Aorta (tissue), 5 donors: ENCODE measurements around the gene PRXL2B. TPM values are rescaled to one million over a fixed set of nuclear protein-coding genes. Genes with fewer than 3 reads are reported as not detected.
A peak's percentile ranks its signal among the peaks of the same experiment; 100 is the strongest.

Experiments
- ATAC-seq: fragments of 200-7000 bp; cut with Tn5 transposase; one replicate; pipeline ENCODE4 v1.9.1; 2022; ENCODE audit warnings: moderate library complexity; ENCODE audit not compliant: low FRiP score
- DNase-seq, 2 donors: peaks; one replicate each; pipeline ENCODE4 v3.0.0-alpha.2; 2020
- H3K27ac ChIP-seq, 2 donors: one replicate each; pipeline ENCODE4 v1.5.1; 2013; ENCODE audit warnings: low read length in 2 of 2, mild to moderate bottlenecking in 2 of 2, moderate library complexity in 2 of 2, control low read depth in 1 of 2, inconsistent platforms in 1 of 2, low read depth in 1 of 2
- H3K27me3 ChIP-seq, 2 donors: one replicate each; pipeline ENCODE4 v1.6.1; 2013; ENCODE audit warnings: control low read depth in 1 of 2, low read length in 1 of 2, mild to moderate bottlenecking in 1 of 2, moderate library complexity in 1 of 2; ENCODE audit not compliant: insufficient read depth in 2 of 2, control insufficient read depth in 1 of 2
- H3K36me3 ChIP-seq, 2 donors: one replicate each; pipeline ENCODE4 v1.6.1; 2013; ENCODE audit warnings: control low read depth in 1 of 2, low read length in 1 of 2, mild to moderate bottlenecking in 1 of 2; ENCODE audit not compliant: insufficient read depth in 2 of 2, control insufficient read depth in 1 of 2
- H3K4me1 ChIP-seq, 2 donors: one replicate each; pipeline ENCODE4 v1.6.1; 2013; ENCODE audit warnings: low read length in 2 of 2, control low read depth in 1 of 2, mild to moderate bottlenecking in 1 of 2, moderate library complexity in 1 of 2; ENCODE audit not compliant: insufficient read depth in 2 of 2, control insufficient read depth in 1 of 2
- H3K4me3 ChIP-seq, 2 donors: one replicate each; pipeline ENCODE4 v1.5.1; 2013; ENCODE audit warnings: low read length in 2 of 2, control low read depth in 1 of 2, mild to moderate bottlenecking in 1 of 2
- H3K9me3 ChIP-seq: one replicate; pipeline ENCODE4 v1.6.1; 2013; ENCODE audit warnings: mild to moderate bottlenecking, low read length; ENCODE audit not compliant: control insufficient read depth
- WGBS, 2 donors: extraction: QIAGEN DNeasy Blood & Tissue Kit; methylation state at CpG; one replicate each; pipeline ENCODE4 v1.1.7; 2013; 5-methylcytosine and 5-hydroxymethylcytosine counted together
- intact Hi-C, 2 donors: fragments of 100-400 bp; cut with DNase I; formaldehyde crosslinking; loops; one replicate each; pipeline versions ENCODE4 v1.14.2 to v1.15.0; 2022
- long read RNA-seq, 2 donors: library from polyadenylated mRNA; unstranded; transcript quantifications; one replicate each; pipeline ENCODE4 v2.0.0, GENCODE V29; 2020 to 2021
- polyA plus RNA-seq, 2 donors: library from polyadenylated mRNA; stranded (reverse); fragments of 200-250 nt; gene quantifications; one replicate each; pipeline ENCODE4 v1.2.3, GENCODE V29; 2013
- total RNA-seq, 2 donors: library from RNA; stranded (reverse); fragmentation: NEBNext Ultra II Directional; extraction: Animal tissue kit (Norgen Biotek cat#: 25700); gene quantifications; one replicate each; pipeline ENCODE4 v1.2.1, GENCODE V29; 2021
- donor health status: healthy with polysubstance abuse.
- donor health status: Bipolar disorder and iron deficiency.
- donor health status: DM: no; HTN: no; CAD: no.
- donor health status: DM: no; HTN: no; CAD: no.
- donor health status: DM: yes; HTN: yes; CAD: no.

Gene PRXL2B, protein sequence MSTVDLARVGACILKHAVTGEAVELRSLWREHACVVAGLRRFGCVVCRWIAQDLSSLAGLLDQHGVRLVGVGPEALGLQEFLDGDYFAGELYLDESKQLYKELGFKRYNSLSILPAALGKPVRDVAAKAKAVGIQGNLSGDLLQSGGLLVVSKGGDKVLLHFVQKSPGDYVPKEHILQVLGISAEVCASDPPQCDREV
- total RNA-seq (10 to 100 TPM in 1 of 2 donors, 1 to 10 TPM in 1; 7.1 to 15.1 TPM), polyA plus RNA-seq (1 to 10 TPM; 6.4 to 7.8 TPM)
- long read RNA-seq, donor 1, transcript PRXL2B-203 (7 exons, 2,689 nt), result major isoform, 11 of 47 reads
- long read RNA-seq, donor 1, transcript PRXL2B-204 (7 exons, 2,749 nt), result minor isoform, 10 of 47 reads
- long read RNA-seq, donor 1, partial matches to known transcripts, result 24 of 47 reads
- long read RNA-seq, donor 1, other reads (novel, unspliced or antisense), result 1 of 47 reads
- long read RNA-seq, donor 2, partial matches to known transcripts, result 0 of 14 reads
- long read RNA-seq, donor 2, other reads (novel, unspliced or antisense), result 7 of 14 reads

DNA sequence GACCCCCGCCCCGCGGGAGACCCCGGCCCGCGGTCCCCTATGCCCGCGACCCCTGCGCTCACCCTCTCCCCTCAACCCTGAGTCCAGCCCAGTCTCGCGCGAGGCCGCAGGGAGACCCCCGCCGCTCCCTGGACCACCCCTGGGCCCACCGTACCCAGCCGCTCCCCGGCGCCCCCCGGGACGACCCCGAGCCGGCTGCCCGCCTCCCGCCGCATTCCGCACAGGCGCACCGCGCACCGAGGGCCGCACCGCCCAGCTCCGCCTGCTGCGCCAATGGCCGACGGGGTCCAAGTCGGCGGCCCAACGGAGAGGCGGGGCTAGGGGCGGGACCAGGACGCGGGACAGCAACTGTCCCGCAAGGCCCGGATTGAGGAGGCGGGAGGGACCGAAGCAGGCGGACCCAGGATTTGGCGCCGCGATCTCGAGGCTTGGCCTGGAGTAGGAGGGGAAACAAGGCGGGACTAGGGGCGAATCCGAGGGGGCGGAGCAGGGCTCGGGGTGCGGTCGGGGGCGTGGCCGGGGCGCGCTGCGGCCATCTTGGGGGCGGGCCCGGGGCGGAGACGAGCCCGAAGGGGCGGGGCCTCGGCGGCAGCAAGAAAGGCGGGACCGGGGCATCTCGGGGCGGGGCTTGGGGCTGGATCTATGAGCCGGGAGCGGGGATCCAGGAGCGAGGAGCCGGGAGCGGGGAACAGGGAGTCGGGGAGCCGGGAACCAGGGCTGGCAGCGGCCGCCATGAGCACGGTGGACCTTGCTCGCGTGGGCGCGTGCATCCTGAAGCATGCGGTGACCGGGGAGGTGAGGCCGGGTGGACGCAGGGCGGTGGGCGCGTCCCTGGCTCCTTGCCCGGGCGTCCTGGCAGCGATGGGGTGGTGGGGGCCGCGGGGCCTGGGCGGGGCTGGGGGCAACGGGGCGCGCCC lies at the start of gene PRXL2B:
PRXL2B (plus strand) TSS at position 624 of the 917 bp plus-strand sequence; CDS start at position 733, 109 bp downstream.
- H3K36me3 ChIP-seq, result no peaks in the 10 kb centered on the region
- peak within 1 kb of the TSS; percentile 61 to 70 for H3K4me3 ChIP-seq
- DNase-seq, result peak; percentile 100
- H3K27ac ChIP-seq, result peak within 1 kb of the TSS; percentile 45 to 53
- peak; percentile 96 for ATAC-seq
- WGBS, 2 donors, result 1% methylated on average over 80 to 107 of the region's 107 CpGs
- H3K9me3 ChIP-seq, result no peaks in the 10 kb centered on the region
- intact Hi-C loops, result loop anchor here (1.0 to 10.0 kb wide), 5 partner anchors 40 to 394 kb away; partner anchors contain the start of genes FAAP20 (in 1 of the 2), PANK4 (in 1 of the 2) and PEX10 (in 1 of the 2)
- H3K4me1 ChIP-seq, result no peaks in the 10 kb centered on the region
- no peaks in the 10 kb centered on the region for H3K27me3 ChIP-seq

DNA sequence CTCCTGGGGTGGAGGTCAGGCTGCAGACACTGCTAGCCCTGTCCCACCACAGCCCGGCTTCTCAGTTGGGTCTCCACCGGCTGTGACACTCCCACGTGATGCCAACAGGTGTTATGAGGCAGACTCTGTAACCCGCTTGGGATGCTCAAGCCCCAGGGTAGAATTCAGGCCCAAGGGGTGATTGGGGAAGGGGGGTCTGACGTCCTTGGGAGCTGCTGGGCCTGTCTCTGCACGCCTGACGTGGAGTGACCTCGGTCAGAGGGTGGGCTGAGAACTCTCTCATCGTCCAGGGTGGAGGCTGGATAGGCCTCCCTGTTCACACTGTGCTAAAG lies 48.8 kb upstream of the PRXL2B start:
- H3K9me3 ChIP-seq, result no peaks in the 10 kb centered on the region
- DNase-seq, result no peak
- no peaks in the 10 kb centered on the region for H3K36me3 ChIP-seq
- no peak overlapping the region for H3K4me3 ChIP-seq
- H3K27me3 ChIP-seq, result no peaks in the 10 kb centered on the region
- no peak for ATAC-seq
- H3K4me1 ChIP-seq, result no peaks in the 10 kb centered on the region
- H3K27ac ChIP-seq, result no peak overlapping the region
- 81% methylated on average over 9 of the region's 9 CpGs for WGBS, 2 donors
- intact Hi-C loops, result no loop called here

DNA sequence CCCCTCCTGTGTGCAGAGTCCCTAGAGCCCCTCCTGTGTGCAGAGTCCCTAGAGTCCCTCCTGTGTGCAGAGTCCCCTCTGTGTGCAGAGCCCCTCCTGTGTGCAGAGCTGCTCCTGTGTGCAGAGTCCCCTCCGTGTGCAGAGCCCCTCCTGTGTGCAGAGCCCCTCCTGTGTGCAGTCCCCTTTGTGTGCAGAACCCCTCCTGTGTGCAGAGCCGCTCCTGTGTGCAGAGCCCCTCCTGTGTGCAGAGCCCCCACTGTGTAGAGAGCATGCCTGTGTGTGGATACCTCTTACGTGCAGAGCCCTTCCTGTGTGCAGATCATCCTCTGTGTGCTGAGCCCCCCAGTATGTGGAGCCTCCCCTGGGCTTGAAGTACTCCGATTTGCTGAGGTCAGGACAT lies 48.2 kb upstream of the PRXL2B start:
- no peaks in the 10 kb centered on the region for H3K36me3 ChIP-seq
- ATAC-seq (no peak), DNase-seq (no peak)
- no peaks in the 10 kb centered on the region for H3K4me1 ChIP-seq
- no peaks in the 10 kb centered on the region for H3K27me3 ChIP-seq
- intact Hi-C loops, result no loop called here
- no peak overlapping the region for H3K4me3 ChIP-seq
- H3K9me3 ChIP-seq, result no peaks in the 10 kb centered on the region
- no peak overlapping the region for H3K27ac ChIP-seq
- WGBS, 2 donors, result 90 to 96% methylated on average over 4 of the region's 4 CpGs

DNA sequence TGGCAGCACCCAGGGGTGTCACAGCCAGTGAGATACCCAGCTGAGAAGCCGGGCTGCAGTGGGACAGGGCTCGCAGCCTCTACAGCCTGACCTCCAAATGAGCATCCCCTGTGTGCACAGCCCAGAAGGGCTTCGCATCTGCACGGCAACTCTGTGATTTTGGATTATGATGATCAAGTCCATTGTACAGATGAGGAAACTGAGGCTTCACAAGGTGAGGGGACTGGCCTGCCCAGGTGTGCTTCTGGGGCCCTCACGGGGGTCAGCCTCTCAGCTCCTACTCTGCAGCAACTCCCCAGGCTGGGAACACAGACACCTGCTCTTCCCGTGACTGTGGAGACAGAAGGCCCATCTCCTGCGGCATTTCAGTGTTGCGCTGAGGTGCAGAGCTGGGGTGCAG lies 47.7 kb upstream of the PRXL2B start:
- WGBS, 2 donors, result 94 to 96% methylated on average over 8 of the region's 8 CpGs
- Histone ChIP-seq H3K4me3 (no peak overlapping the region), H3K4me1 (no peaks in the 10 kb centered on the region), H3K27ac (no peak overlapping the region), H3K9me3 (no peaks in the 10 kb centered on the region), H3K36me3 (no peaks in the 10 kb centered on the region), H3K27me3 (no peaks in the 10 kb centered on the region)
- DNase-seq, result no peak
- no peak for ATAC-seq
- intact Hi-C loops, result no loop called here

DNA sequence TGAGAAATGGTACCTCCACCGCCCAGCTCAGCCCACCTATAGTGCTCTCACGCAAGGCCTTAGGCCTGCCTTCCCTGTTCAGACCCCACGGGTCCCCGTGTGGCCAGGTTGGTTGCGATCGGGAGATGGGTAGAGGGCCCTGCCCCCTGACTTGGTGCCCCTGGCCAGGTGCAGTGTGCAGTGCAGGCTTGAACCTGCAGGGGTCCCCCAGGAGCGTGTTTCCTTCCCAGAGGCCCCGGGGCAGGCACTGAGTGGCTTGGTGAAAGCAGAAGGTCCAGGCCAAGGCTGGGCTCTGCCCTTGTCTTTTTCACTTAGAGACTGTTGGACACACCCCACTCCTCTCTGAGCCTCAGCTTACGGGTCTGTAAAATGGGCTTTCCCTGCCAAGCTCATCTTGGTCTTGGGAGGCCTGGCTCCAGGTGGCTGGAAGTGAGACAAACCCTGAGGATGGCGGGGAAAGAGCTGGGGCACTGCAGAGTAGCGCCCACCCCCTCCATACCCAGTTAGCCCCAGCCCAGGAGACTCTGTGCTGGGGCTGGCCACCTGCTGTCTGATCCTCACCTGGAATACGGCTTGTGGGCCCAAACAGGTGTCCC lies 47.2 kb upstream of the PRXL2B start:
- Histone ChIP-seq H3K27ac (no peak overlapping the region), H3K27me3 (no peaks in the 10 kb centered on the region), H3K4me3 (no peak overlapping the region), H3K4me1 (no peaks in the 10 kb centered on the region), H3K36me3 (no peaks in the 10 kb centered on the region), H3K9me3 (no peaks in the 10 kb centered on the region)
- ATAC-seq (no peak), DNase-seq (no peak)
- intact Hi-C loops, result no loop called here
- WGBS, 2 donors, result 84 to 96% methylated on average over 12 of the region's 12 CpGs

DNA sequence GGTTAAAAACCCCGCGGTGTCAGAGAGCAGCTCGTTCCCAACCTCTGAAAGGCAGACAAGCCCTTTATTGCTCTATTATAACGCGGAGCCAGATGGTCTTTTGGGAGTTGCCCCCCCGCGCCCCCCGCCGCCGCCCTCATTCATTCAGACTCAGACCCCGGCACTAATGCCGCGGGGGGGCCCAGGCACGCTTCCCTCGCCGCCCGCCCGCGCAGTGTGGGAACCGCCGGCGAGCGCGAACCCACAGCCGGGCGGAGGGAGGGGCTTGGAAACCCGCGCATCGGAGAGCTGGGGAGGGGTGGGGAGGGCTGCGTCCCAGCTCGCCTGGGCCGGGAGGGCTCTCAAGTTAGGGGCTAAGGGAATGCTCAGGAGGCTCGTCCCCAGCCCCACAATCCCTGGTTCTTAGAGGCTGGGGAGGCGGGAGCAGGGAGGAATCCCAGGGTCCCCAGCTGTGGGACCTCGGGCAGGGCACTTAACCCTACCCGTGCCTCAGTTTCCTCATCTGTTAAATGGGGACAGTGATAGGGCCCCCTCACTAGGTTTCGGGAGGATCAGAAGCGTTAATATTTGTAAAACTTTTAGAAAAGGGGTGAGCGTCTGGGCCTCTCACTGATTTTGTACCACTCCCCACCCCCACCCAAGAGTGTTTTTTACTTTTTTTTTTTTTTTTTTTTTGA lies 45.6 kb upstream of the PRXL2B start:
- no peaks in the 10 kb centered on the region for H3K27me3 ChIP-seq
- no peak for ATAC-seq
- H3K9me3 ChIP-seq, result no peaks in the 10 kb centered on the region
- 12 to 18% methylated on average over 28 to 39 of the region's 39 CpGs for WGBS, 2 donors
- H3K27ac ChIP-seq, result no peak overlapping the region
- DNase-seq, result no peak
- no peak overlapping the region for H3K4me3 ChIP-seq
- no peaks in the 10 kb centered on the region for H3K36me3 ChIP-seq
- no peaks in the 10 kb centered on the region for H3K4me1 ChIP-seq
- intact Hi-C loops, result loop anchor here in 1 of 2 donors (10.0 kb wide), 2 partner anchors 104 to 346 kb away; partner anchors contain the start of gene FAAP20

DNA sequence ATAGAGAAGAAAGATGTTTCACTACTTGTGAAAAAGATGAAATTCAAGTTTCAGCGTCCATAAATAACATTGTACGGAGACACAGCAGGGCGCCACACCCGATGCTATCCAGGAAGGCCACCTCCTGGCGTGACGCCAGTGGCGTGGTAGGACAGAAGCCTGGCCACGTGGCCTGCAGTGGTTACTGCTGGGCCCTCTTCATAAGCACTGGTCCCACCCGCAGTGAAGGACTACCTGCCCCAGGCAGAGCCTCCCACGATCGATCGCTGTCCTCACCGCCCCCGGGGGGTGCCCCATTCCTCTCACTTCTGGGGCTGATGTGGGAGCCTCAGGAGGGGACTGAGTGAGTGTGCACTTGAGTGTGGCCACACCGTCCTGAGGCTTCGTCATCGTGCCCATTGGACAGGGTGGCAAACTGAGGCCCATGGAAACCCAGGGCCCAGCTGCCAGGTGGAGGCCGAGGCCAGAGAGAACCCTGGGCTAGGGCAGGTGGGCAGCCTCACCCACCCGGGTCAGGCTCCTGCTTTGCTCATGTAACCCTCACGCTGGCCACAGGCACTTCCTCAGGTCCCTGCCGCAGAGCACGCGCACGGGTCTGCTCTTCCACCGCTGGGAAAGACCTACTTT lies 44.8 kb upstream of the PRXL2B start:
- Histone ChIP-seq H3K4me1 (no peaks in the 10 kb centered on the region), H3K36me3 (no peaks in the 10 kb centered on the region), H3K4me3 (no peak overlapping the region), H3K27ac (no peak overlapping the region), H3K27me3 (no peaks in the 10 kb centered on the region), H3K9me3 (no peaks in the 10 kb centered on the region)
- ATAC-seq (no peak), DNase-seq (peak in 1 of 2 donors; percentile 83)
- intact Hi-C loops, result loop anchor here in 1 of 2 donors (10.0 kb wide), 2 partner anchors 103 to 347 kb away; partner anchors contain the start of gene FAAP20
- WGBS, 2 donors, result 84% methylated on average over 25 of the region's 25 CpGs
